Neuronal stem cell (in vitro differentiated cells): ENCODE data around the gene ACP2.
A peak's percentile ranks its signal among the peaks of the same experiment; 100 is the strongest.

ENCODE experiments used
- DNase-seq: peaks from one replicate; pipeline ENCODE4 v3.0.0-alpha.2; 2013; ENCODE audit warnings: low spot score
- H2AFZ ChIP-seq: one replicate; pipeline ENCODE4 v1.6.1; 2013; ENCODE audit warnings: mild to moderate bottlenecking, low read length, inconsistent platforms
- H2AK5ac ChIP-seq: 2 replicates; pipeline ENCODE4 v1.6.1; 2013; ENCODE audit warnings: low read depth, mild to moderate bottlenecking, inconsistent platforms, low read length, moderate library complexity, mixed read lengths
- H2BK120ac ChIP-seq: 2 replicates; pipeline ENCODE4 v1.6.1; 2013; ENCODE audit warnings: low read depth, mild to moderate bottlenecking, inconsistent platforms, low read length, moderate library complexity, mixed read lengths
- H2BK12ac ChIP-seq: one replicate; pipeline ENCODE4 v1.6.1; 2013; ENCODE audit warnings: low read length, inconsistent platforms
- H2BK15ac ChIP-seq: 2 replicates; pipeline ENCODE4 v1.6.1; 2013; ENCODE audit warnings: mild to moderate bottlenecking, low read length, inconsistent platforms, mixed read lengths
- H2BK5ac ChIP-seq: one replicate; pipeline ENCODE4 v1.6.1; 2013; ENCODE audit warnings: inconsistent platforms, mild to moderate bottlenecking, low read length, moderate library complexity
- H3K14ac ChIP-seq: one replicate; pipeline ENCODE4 v1.6.1; 2013; ENCODE audit warnings: low read length, inconsistent platforms
- H3K18ac ChIP-seq: 2 replicates; pipeline ENCODE4 v1.6.1; 2013; ENCODE audit warnings: low read length, inconsistent platforms
- H3K23ac ChIP-seq: 2 replicates; pipeline ENCODE4 v1.6.1; 2013; ENCODE audit warnings: low read depth, mild to moderate bottlenecking, mixed read lengths, low read length, inconsistent platforms; ENCODE audit not compliant: poor library complexity
- H3K27ac ChIP-seq: replicated peaks from 3 replicates; pipeline ENCODE4 v1.5.1; 2013; ENCODE audit warnings: low read length, inconsistent platforms
- H3K27me3 ChIP-seq, 3 experiments: 2 replicates each; pipeline ENCODE4 v1.6.1; 2013; ENCODE audit warnings: low read length in 3 of 3, mild to moderate bottlenecking in 2 of 3, inconsistent platforms in 1 of 3, low read depth in 1 of 3, mixed read lengths in 1 of 3, moderate library complexity in 1 of 3; ENCODE audit not compliant: control insufficient read depth in 3 of 3, insufficient read depth in 3 of 3
- H3K36me3 ChIP-seq, 2 donors: replicated peaks in 1 of 2; 2 replicates each; pipeline ENCODE4 v1.6.1; 2013; ENCODE audit warnings: low read length in 2 of 2; ENCODE audit not compliant: control insufficient read depth in 2 of 2, insufficient read depth in 2 of 2
- H3K4ac ChIP-seq: 2 replicates; pipeline ENCODE4 v1.6.1; 2013; ENCODE audit warnings: inconsistent platforms, mild to moderate bottlenecking, low read length, moderate library complexity
- H3K4me1 ChIP-seq, 2 donors: 1 replicate in 1 of 2; 2 replicates in 1 of 2; pipeline ENCODE4 v1.6.1; 2013; ENCODE audit warnings: low read length in 2 of 2, low read depth in 1 of 2; ENCODE audit not compliant: control insufficient read depth in 2 of 2, insufficient read depth in 1 of 2
- H3K4me2 ChIP-seq: one replicate; pipeline ENCODE4 v1.6.1; 2013; ENCODE audit warnings: mild to moderate bottlenecking, low read length, inconsistent platforms; ENCODE audit not compliant: insufficient read depth, poor library complexity, severe bottlenecking
- H3K4me3 ChIP-seq, 2 donors: 2 replicates each; pipeline ENCODE4 v1.5.1; 2013; ENCODE audit warnings: low read length in 2 of 2, mild to moderate bottlenecking in 2 of 2, inconsistent platforms in 1 of 2, moderate library complexity in 1 of 2
- H3K79me1 ChIP-seq: one replicate; pipeline ENCODE4 v1.6.1; 2013; ENCODE audit warnings: low read depth, mild to moderate bottlenecking, inconsistent platforms, low read length, moderate library complexity
- H3K9ac ChIP-seq: one replicate; pipeline ENCODE4 v1.6.1; 2013; ENCODE audit warnings: mild to moderate bottlenecking, low read depth, low read length, inconsistent platforms; ENCODE audit not compliant: poor library complexity
- H3K9me3 ChIP-seq, 2 donors: replicated peaks in 1 of 2; 2 replicates each; pipeline versions ENCODE3 to v1.6.1; 2013; ENCODE audit warnings: low read length in 2 of 2, mild to moderate bottlenecking in 2 of 2, inconsistent platforms in 1 of 2, low read depth in 1 of 2, mixed read lengths in 1 of 2, moderate library complexity in 1 of 2; ENCODE audit not compliant: control insufficient read depth in 2 of 2, insufficient read depth in 1 of 2
- H4K8ac ChIP-seq: one replicate; pipeline ENCODE4 v1.6.1; 2013; ENCODE audit warnings: low read depth, mild to moderate bottlenecking, inconsistent platforms, low read length, moderate library complexity
- H4K91ac ChIP-seq: one replicate; pipeline ENCODE4 v1.6.1; 2013; ENCODE audit warnings: low read length, low read depth, mild to moderate bottlenecking, inconsistent platforms; ENCODE audit not compliant: poor library complexity
- WGBS, 2 donors: extraction: QIAGEN DNeasy Blood & Tissue Kit; methylation state at CpG; one replicate each; pipeline ENCODE4 v1.1.7; 2013; ENCODE audit warnings: missing lambda C conversion rate in 2 of 2, mixed read lengths in 1 of 2; ENCODE audit not compliant: insufficient read length in 2 of 2, insufficient replicate concordance in 1 of 2; ENCODE audit errors: extremely low coverage in 2 of 2; 5-methylcytosine and 5-hydroxymethylcytosine counted together

ACP2 gene

DNA sequence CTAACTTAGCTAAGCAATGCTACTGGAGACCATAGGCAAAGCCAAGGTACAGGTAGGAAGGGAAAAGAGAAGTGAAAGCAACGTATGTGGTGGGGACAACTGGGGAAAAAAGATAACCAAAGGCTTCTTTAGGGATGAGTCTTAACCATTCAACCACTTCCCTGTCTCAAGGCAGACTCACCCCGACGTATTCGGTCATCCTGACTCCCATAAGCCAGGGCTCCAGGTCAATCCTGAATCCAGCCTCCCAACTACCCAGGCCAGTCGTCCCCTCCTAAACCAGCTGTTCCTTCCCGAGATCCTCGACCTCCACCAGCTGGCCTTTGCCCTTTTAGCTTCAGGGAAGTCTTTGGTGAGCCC, 330 bp downstream of the ACP2 start:
- peak overlapping the region; percentile 95 for H2AFZ ChIP-seq
- no peak overlapping the region for H4K91ac ChIP-seq
- H3K4me1 ChIP-seq, result peaks cover 6 to 10% of the 10 kb centered on the region in 2 donors
- no peak overlapping the region for H2BK12ac ChIP-seq
- peak overlapping the region; percentile 13 for H2BK120ac ChIP-seq
- H3K4me2 ChIP-seq, result peak overlapping the region; percentile 73
- H3K23ac ChIP-seq, result peak overlapping the region; percentile 96
- peaks cover 7% of the 10 kb centered on the region for H3K79me1 ChIP-seq
- H2AK5ac ChIP-seq, result no peak overlapping the region
- peak overlapping the region; percentile 85 for H2BK5ac ChIP-seq
- H3K4me3 ChIP-seq, result peak overlapping the region; percentile 61 to 93
- no peak overlapping the region for H4K8ac ChIP-seq
- peak overlapping the region; percentile 89 for H3K18ac ChIP-seq
- H3K27me3 ChIP-seq, result no peaks in the 10 kb centered on the region
- WGBS, 2 donors, result no CpG with 5 or more reads among the region's 7 CpGs
- peak overlapping the region; percentile 22 for H3K14ac ChIP-seq
- no peak overlapping the region for H3K4ac ChIP-seq
- H3K27ac ChIP-seq, result peak overlapping the region; percentile 60
- peak; percentile 51 for DNase-seq
- peaks cover 21 to 38% of the 10 kb centered on the region in 2 donors for H3K36me3 ChIP-seq
- no peak overlapping the region for H2BK15ac ChIP-seq
- H3K9me3 ChIP-seq, result no peaks in the 10 kb centered on the region
- peak overlapping the region; percentile 93 for H3K9ac ChIP-seq

DNA sequence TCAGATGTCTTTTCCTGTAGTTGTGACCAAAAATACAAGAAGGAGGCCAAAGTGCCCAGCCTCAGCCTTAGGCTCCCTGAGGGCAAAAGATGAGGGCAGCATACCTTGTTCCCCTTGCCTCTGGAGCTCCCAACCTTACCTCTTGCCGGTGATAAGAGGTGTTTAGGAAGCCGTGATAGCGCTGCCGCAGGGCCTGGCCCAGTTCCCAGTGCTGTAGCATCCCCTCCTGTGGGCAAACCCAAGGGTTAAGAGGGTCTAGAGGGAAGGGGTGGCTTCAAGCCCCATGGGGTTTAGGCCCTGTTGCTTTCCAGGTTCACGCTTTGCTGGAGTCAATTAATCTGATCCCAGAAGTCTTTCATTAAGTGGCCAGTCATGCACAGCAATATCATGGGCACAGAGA, 1.1 kb downstream of the ACP2 start:
- Histone ChIP-seq H3K9ac (no peak overlapping the region), H3K18ac (no peak overlapping the region), H2BK120ac (peak overlapping the region; percentile 13), H3K23ac (no peak overlapping the region), H2AFZ (no peak overlapping the region), H3K27me3 (no peaks in the 10 kb centered on the region), H2BK15ac (no peak overlapping the region), H2BK5ac (no peak overlapping the region), H3K4me1 (peaks cover 6 to 10% of the 10 kb centered on the region in 2 donors), H3K27ac (no peak overlapping the region), H3K4ac (no peak overlapping the region), H3K4me3 (peak overlapping the region; percentile 24 to 61), H3K4me2 (peak overlapping the region; percentile 73), H4K8ac (no peak overlapping the region), H3K9me3 (no peaks in the 10 kb centered on the region), H3K79me1 (peaks cover 7% of the 10 kb centered on the region), H2BK12ac (no peak overlapping the region), H4K91ac (no peak overlapping the region), H3K14ac (no peak overlapping the region), H2AK5ac (peak overlapping the region; percentile 17), H3K36me3 (peaks cover 23 to 46% of the 10 kb centered on the region in 2 donors)
- WGBS, 2 donors, result no CpG with 5 or more reads among the region's 5 CpGs
- no peak for DNase-seq

- Histone ChIP-seq H2AK5ac (no peak overlapping the region), H3K4me3 (no peak overlapping the region), H3K18ac (no peak overlapping the region), H4K8ac (no peak overlapping the region), H3K27me3 (no peaks in the 10 kb centered on the region), H3K4ac (no peak overlapping the region), H3K79me1 (peaks cover 7% of the 10 kb centered on the region), H3K27ac (no peak overlapping the region), H2BK12ac (no peak overlapping the region), H3K9ac (no peak overlapping the region), H3K4me1 (peaks cover 6 to 10% of the 10 kb centered on the region in 2 donors), H3K36me3 (peaks cover 32 to 62% of the 10 kb centered on the region in 2 donors), H2AFZ (no peak overlapping the region), H2BK15ac (no peak overlapping the region), H2BK5ac (no peak overlapping the region), H3K9me3 (no peaks in the 10 kb centered on the region), H4K91ac (no peak overlapping the region), H3K4me2 (no peak overlapping the region), H3K23ac (no peak overlapping the region), H3K14ac (no peak overlapping the region), H2BK120ac (no peak overlapping the region)
- WGBS, 2 donors, result no CpG with 5 or more reads among the region's 11 CpGs
- no peak for DNase-seq
These were observed 2.8 kb downstream of the ACP2 start for GRCh38 chr11:47245611-47246357.

DNA sequence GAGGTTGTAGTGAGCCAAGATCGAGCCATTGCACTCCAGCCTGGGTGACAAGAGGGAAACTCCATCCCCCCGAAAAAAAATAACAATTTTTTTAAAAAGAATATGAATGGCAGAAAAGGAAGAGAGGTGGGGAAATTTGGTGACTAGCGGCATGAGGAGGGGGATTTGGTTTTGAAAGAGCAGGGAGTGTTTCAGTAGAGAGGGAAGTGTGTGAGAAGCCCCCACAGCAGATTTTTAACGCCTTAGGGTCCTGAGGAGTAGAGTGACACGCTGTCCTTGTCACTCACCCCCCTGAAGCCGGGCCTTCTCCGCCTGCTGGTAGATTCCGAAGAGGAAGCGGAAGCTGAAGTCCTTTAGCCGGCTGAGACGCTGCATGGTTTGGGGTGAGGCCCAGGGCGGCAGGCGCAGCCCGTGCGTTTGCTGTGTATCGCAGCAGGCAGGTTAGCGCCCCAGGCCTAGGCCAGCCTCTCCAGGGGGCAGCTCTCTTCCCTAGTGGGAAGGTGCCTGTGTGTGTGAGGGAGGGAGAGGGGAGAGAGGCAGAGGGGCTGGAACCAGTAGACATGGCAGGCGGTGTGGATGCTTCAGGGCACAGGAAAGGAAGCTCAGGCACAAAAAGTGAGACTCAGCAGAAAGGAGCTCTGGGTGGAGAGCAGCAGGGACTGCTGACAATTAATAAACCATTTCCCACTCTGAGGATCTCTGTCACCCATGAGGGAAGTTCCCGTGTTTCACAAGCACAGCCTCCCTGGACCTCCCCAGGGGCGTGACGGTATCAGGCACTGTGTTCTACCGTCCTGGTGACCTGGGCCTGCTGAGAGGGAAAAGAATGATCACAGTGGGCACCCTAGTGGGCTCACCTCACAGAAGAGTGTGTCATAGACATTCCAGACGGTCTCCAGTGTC, 3.9 kb downstream of the ACP2 start:
- no peak overlapping the region for H3K9ac ChIP-seq
- H4K8ac ChIP-seq, result no peak overlapping the region
- H2BK5ac ChIP-seq, result no peak overlapping the region
- no peak overlapping the region for H2BK120ac ChIP-seq
- no peak overlapping the region for H4K91ac ChIP-seq
- peaks cover 7% of the 10 kb centered on the region for H3K79me1 ChIP-seq
- H3K14ac ChIP-seq, result no peak overlapping the region
- H3K4me1 ChIP-seq, result peaks cover 6 to 10% of the 10 kb centered on the region in 2 donors
- H3K36me3 ChIP-seq, result peaks cover 38 to 70% of the 10 kb centered on the region in 2 donors
- H2AFZ ChIP-seq, result no peak overlapping the region
- no CpG with 5 or more reads among the region's 23 CpGs for WGBS, 2 donors
- no peak overlapping the region for H2AK5ac ChIP-seq
- H2BK12ac ChIP-seq, result no peak overlapping the region
- no peak overlapping the region for H3K23ac ChIP-seq
- no peak for DNase-seq
- H2BK15ac ChIP-seq, result no peak overlapping the region
- no peak overlapping the region for H3K4ac ChIP-seq
- H3K27ac ChIP-seq, result no peak overlapping the region
- H3K18ac ChIP-seq, result no peak overlapping the region
- H3K27me3 ChIP-seq, result no peaks in the 10 kb centered on the region
- H3K9me3 ChIP-seq, result no peaks in the 10 kb centered on the region
- H3K4me2 ChIP-seq, result no peak overlapping the region
- H3K4me3 ChIP-seq, result no peak overlapping the region
